DND-41 (cell line): Measurements from ENCODE around the gene MINDY4B.
"Not testable (repeated sequence)": the region's sequence is repeated elsewhere in the genome, so short reads cannot be mapped to it uniquely, and the experiment has no call there.

Experiments
- CTCF ChIP-seq: IDR thresholded peaks from 2 replicates; pipeline ENCODE4 v1.5.1; 2012; ENCODE audit warnings: borderline replicate concordance, low read length, moderate library complexity, mild to moderate bottlenecking; ENCODE audit not compliant: poor library complexity, severe bottlenecking; ENCODE audit errors: extremely low read depth
- EZH2 ChIP-seq: IDR thresholded peaks from 3 replicates; pipeline ENCODE4 v1.6.1; 2012; ENCODE audit warnings: borderline replicate concordance, low read depth, mild to moderate bottlenecking, moderate library complexity, low read length, inconsistent platforms; ENCODE audit not compliant: severe bottlenecking

- TF ChIP-seq CTCF, EZH2: not testable (repeated sequence)
Observed at GRCh38 chr3:150857936-150858335, 47.3 kb downstream of the MINDY4B start.
